HCEC 1CT (cell line): Measurements from ENCODE around the gene ADAD2.

ENCODE experiments used
- DNase-seq: peaks from one replicate; pipeline ENCODE4 v3.0.0-alpha.2; 2017

The ADAD2 gene

DNA sequence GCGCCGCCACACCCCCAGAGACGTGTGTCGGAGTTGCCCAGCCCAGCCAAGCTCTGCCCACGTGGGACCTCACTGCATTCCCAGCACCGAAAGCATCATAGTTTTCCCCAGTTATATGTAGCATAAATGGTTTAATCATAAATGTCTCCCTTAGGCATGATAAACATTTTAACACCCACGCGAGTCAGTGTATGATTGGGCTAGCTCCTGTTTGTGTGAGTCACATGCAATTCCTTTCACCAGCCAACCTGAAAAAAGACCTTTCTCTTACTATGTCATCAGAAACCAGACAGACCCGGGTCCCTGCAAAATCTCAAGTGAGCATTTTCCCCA, 13.2 kb upstream of the ADAD2 start:
- peak; percentile 32 for DNase-seq

DNA sequence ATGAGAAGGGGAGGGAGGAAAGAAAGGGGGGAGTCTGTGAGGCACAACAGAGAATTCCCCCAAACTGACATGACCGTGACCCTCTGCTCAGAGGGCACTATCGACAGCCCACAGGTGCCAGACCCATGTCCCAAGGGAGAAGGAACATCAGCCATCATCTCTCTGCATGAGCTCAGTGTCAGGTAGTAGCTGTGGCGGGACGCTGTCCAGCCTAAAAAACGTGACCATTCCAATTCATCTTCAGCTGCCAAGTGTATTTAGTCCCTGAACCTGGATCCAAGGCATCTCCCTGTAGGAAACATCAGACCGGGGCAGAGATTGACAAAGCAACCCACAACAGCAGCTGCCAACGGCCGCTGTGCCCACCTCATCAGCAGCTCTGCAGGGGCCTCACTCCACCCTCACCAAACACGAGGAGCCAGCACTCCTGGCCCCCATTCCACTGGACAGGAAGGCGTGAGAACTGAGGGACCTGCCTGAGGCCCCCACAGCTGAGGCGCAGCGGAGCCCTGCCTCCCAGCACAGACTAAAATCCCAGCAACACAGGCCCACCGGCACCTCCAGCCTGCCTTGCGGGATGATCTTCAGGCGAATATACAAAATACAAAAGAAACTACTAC, 12.7 kb upstream of the ADAD2 start:
- DNase-seq, result no peak

DNA sequence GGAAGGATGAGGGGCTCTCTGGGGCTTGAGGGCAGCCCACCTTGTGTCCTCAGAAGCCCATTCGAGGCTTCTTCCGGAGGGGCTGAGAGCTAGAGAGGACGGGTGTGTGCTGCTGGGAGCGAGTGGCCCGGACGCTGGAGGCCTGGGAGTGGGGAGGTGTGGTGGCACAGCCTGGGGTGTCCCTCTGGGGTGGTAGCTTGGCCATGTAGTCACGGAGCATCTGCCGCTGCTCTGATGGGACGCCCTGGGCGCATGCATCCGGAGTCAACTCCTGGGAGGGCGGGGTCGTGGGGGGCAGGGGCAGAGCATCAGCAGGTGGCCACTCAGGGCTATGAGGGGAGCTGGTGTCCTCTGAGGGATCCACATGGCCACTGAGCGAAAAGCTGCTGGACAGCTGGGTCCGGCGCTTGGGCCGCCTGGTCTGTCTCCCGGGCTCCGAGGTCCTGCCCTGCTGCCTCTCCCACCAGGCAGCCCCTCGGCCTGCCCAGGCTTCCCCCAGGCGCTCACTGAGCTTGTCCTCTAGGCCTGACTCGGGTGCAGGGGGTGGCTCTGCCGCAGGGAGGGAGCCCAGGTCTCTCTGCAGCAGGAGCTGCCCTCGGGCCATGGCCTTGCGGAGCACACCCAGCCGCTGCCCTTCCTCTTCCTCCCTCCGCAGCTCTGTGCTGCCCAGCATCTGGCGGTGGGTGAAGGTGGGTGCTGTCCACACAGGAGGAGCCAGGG, 11.9 kb upstream of the ADAD2 start:
- DNase-seq, result no peak

DNA sequence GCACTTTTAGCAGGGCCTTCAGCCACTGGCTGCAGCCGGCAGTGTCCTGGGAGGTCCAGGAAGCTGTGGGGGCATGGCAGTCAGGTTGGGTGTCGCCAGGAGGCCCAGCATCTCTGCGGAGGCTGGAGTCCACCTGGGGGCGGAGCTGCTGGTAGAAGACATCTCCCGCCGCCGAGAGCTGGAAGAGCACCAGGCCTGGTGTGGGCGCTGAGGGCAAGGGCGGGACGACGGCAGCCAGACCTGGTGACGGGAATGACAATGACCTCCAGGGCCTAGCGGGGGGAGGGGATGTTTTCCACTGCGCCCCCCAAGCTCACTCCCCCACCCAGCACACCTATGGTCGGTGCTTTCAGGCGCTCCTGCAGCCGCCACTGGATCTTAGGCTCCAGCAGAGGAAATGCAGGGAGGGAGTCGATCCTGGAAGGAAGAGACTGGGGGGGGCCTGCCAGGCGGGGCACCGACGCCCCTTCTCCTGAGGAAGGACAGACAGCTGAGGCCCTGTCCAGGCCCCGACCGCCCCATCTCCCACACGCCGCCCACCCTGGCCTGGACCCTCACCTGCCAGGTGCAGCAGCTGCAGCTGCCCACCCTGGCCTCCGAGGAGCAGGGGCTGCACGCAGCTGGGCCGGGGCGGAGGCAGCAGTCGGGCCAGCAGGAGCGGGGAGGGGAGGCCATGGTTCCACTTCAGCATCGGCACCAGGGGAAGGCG, 11.2 kb upstream of the ADAD2 start:
- DNase-seq, result no peak

DNA sequence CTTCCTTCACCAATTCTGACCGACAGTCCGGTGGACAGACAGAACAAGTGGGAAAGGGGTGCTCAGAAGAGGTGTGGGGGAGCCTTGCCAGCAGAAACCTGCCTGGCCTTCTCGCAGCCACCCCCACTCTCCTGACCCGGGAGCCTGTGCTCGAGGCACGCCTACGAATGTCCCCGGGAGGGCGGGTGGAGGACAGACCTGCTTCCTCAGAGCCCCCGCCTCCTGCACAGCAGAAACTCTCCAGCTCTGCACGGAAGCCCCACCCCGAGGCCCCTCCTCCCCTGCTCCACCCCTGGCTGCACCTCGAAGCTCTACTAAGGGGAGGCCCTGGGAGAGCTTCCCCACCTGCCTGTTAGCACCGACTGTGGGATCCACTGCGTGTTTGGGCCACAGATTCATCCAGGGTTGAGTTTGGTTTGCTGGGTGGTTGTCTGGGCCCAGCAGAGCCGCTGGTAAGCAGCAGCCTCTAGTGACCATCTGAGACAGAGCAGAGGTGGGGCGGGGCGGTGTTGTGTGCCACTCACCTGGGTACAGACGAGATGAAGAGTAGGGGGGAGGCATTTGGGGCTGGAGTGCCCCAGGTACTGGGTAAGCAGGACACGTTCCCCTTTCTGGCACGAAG, 10.3 kb upstream of the ADAD2 start:
- no peak for DNase-seq

DNA sequence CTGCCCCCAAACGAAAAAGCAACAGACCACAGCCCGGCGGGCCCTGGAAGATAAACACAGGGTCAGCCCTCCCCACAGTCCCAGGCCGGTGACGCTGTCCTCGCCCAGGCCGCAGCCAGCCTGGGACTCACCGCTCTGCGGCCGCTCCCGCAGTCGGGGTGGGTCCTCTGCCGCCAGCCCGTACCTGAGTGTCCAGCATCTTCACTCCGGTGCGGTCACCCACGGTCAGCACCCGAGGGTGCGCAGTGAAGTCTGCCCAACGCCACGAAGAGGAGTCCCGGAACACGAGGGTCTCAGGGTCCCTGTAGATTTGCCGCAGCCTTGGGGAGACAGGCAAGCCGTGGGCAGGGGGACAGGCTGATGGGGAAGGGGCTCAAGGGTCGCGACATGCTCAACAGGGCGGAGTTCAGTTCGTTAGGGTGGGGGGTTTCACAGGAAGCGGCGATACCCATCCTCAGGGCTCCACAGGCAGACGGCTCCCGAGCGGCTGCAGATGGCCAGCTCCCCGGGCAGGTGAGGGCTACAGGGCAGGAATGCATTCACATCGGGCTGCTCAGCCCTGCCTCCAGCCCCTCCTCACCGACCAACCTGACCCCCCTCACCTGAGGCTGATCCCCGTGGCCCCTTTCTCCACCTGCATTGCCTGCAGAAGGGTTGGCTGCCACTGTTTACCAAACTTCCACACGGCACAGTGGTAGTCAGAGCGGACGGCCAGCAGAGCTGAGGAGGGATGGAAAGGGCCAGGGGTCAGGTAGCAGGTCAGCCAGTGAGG, 9.6 kb upstream of the ADAD2 start:
- no peak for DNase-seq

DNA sequence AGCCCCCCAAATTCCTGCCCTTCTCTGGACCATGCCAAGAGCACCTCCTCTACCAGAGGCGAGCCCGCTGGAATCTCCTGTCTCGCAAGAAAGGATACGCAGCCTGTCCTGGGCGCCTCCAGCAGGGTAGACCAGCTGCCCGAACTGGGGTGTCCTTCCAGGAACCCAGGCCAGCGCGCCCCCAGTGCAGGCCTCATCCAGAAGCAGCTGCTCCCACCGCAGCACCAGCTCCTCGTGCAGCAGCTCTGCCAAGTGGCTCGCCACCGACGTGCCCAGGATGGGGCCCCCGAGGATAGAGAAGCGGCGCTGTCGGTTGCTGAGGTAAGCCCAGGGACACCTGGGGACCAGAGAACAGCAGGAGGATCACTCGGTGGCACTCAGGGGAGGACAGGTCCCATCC, 8.9 kb upstream of the ADAD2 start:
- no peak for DNase-seq

DNA sequence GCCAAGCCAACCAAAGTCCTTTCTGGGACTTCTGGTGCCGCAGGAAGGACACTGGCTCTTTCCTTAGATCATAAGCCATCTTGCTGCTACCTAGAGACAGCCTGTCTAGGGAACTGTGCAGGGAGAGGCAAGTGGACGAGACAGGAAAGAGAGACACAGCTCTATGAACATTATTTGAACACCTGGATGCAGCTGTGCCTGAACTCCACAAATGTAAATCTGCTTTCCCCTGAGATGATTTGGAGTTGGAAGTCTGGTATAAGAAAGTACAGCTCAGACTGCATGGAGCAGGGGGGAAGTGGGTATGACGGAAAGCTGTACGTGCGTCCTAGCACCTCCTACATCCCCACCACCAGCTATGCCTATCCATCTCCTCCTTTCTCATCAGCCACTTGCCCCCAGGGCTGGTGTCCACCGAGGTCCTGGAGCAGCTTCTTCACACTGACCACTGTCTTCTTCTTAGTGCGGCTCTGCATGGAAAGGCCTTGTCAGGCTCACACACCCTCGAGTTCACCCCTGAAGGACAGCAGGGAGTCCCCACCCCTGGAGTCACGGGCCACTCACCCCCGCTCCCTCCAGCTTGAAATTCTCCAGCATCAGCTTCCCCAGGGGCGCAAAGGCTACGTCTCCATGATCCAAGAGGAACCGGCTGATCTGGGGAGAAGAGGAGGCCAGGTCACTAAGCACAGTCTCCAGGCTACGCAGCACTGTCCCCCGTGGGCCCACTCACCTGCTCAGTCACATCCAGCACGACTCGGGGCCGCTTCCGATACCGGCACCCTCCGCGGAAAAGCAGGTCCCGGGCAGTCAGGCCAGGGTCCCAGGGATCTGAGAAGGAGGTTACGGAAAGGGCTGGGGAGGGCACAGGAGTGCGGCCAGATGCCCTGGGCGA, 8.0 kb upstream of the ADAD2 start:
- no peak for DNase-seq

DNA sequence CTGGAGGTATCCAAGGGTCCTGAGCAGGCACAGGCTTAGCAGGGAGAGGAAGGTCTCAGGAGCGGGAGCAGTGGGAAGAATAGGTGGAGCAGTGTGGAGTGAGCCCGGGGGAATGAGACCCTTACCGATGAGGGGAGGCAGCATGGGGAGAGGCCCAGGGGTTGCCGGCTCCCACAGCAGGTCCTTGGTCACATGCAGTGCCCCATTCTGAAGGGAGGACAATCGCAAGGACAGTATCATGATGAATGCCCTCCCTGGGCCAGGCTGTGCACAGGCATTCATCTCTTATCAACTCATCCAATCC, 7.4 kb upstream of the ADAD2 start:
- no peak for DNase-seq

DNA sequence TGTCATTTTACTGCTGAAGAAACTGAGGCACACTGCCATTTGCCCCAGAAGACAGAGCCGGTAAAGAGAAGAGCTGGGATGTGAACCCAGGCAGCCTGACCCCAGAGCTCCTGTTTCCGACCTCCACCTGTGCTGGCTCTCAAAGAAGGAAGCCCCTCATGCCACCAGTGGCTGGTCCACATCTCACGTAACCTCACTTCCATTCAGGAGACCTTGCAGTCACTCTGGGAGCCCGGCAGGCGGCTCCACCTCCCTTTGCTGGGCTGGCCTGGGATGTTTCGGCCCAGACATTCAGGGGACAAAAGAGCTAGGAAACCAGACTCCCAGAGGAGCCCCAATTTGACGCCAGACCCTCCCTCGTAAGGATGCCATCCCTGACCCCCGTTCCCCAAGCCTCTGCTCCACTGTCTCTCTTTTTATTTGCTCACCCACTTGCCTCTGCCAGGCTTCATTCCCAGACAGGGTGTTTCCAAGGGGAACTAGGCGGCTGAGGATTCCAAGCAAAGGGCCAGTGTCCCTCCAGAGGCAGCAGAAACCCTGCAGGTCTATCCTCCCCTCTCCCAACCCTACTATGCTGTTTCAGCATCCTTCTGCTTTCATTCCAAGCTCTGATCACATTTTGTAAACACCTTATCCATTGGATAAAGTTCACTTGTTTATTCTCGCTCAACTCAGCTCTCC, 6.9 kb upstream of the ADAD2 start:
- DNase-seq, result no peak

DNA sequence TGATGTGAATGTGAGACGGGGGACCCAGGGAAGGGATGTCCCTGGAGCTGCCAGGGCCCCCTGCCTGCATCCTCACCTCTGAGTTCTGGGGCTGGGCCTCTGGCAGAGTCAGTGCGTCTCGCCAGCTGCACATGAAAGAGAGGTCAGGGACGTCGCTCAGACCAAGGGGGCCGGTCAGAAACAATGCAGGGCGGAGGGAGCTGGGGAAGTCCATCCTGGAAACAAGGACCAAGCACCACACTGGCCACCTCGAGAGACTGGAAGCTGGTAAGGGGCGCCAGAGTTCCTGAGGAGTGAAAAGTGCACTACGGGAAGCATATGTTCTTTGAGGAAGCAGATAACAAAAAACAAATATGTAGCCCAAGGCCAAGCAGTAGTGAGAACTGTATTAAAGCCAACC, 6.2 kb upstream of the ADAD2 start:
- no peak for DNase-seq

DNA sequence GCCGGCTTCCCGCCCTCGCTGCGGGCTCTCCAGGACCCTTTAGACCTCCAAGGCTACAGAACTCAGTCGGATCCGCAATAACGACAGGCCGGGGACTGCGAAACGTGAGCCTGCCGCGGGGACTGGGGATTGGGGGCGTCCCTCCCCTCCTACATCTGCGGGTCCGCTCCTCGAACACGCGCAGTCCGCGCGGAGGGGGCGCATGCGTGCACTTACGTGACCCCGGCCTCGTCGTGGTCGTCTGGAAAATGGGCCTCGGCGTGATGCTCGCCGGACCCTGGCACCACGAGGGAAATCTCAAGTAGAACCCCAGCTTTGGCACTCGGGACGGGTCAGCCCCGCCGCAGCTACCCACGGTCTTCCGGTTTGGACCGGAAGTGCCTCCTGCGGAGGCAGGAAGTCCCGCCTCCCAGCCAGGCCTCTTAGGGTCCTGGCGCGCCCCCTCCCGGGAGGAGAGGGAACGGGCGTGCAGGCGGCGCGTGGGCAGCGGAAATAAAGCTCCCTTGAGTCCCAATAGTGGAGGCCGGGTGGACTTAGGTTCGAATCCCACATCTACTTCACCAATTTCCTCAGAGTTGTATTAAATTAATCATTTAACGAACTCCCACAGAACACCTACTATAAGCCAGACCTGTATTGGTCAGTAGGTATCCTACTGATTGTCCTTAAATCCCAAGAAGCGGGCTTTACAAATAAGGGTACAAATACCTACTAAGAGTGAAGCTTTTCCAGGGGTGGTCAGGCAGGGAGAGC, 4.1 kb upstream of the ADAD2 start, which contains the start of gene TAF1C:
Gene TAF1C (minus strand): TSS at position 373 of the 753 bp plus-strand sequence. CDS start 2,069 bp downstream, outside the sequence.
- DNase-seq, result peak; percentile 86

DNA sequence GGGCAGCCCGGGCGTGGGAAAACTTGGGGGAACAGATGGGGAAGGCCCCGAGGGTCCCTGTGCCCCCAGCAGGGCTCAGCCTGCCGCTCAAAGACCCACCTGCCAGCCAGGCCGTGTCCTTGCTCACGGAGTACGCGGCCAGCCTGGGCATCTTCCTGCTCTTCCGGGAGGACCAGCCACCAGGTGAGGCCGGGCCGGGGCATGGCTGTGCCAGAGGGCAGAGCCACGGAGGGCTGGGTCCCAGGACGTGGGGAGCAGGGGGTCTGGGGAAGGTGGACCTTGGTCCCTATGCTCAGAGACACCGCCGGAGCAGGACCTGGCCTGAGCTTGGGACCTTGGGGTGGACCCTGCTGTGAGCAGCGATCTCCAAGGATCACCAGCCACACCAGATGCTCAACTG, 509 bp downstream of the ADAD2 start:
- no peak for DNase-seq

DNA sequence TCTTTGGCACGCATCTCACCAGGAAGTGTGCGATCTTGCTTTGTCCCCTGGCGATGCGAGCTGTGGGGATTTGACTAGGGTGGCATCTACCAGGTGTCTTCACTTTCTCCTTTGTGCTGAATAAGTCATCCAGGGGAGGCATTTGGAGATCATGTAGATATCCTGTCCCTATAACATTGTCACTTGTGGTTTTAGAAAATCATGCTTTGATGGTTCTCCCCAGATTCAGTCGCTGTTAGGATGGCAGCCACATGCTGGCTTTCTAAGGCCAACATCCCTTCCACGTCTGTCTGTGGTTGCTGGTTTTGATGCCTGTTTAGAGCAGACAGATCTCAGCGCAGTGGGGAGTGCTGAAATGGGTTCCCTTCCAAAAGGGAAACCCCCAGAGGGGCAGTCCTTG, 2.5 kb downstream of the ADAD2 start:
- no peak for DNase-seq

DNA sequence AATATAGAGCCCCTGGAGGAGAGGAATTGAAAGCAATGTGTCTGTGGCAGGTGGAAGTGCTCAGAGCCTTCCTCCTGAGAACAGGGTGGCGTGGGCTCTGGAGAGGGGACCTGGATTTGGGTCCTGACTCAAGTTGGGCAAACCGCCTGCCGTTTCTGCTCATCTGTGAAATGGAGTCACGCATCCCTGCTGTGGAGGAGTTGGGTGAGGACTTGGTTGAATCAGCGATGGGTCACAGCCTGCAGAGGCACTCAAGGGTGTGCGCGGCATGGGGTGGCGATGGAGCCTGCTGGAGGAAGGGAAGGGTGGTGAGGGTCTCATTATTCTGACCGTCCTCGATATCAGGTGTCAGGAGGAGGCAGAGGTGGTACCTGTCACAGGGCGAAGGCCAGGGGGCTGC, 3.1 kb downstream of the ADAD2 start:
- no peak for DNase-seq

DNA sequence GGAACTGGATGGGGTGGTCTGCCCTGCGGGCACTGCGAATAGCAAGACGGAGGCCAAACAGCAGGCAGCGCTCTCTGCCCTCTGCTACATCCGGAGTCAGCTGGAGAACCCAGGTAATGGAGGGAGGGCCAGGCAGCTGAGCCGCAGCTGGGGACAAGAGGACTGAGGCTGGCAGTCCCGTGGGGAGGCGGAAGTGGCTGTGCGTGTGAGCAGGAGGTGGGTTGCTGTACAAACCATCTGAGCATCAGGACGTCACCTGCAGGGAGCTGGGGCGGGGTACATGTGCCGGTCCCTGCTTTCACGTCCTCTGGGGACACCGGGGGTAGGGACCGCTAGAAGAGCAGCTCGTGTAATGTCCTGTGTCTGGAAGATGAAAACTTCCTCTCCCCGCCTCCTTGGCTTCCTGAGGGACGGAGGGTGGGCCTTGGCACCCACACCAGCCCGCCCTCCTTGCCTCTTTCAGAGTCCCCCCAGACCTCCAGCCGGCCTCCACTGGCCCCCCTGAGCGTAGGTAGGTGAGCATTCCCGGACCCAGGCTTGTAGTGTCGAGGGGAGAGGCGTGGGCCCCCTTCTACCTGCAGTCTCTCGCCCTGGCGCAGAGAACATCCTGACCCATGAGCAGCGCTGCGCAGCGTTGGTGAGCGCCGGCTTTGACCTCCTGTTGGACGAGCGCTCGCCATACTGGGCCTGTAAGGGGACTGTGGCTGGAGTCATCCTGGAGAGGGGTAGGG, 3.7 kb downstream of the ADAD2 start:
- DNase-seq, result no peak

DNA sequence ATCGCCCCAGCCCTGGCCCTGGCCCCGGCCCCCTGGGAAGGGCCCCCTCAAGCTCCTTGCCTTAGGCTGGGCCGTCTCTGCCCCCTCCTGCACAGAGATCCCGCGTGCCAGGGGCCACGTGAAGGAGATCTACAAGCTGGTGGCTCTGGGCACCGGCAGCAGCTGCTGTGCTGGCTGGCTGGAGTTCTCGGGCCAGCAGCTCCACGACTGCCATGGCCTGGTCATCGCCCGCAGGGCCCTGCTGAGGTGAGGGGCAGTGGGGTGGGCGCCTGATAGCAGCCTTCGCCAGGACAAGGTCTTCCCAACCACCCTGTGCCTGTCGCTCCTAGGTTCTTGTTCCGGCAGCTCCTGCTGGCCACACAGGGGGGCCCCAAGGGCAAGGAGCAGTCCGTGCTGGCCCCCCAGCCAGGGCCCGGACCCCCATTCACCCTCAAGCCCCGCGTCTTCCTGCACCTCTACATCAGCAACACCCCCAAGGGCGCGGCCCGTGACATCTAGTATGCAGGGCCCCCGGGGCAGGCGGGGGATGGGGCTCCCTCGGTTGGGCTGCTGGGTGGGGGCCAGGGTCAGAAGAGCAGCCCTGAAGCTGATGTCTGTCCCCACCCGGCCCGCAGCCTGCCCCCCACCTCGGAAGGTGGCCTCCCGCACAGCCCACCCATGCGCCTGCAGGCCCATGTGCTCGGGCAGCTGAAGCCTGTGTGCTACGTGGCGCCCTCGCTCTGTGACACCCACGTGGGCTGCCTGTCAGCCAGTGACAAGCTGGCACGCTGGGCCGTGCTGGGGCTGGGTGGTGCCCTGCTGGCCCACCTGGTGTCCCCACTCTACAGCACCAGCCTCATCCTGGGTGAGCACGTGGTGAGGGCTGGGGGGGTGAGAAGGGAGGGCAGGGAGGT, 4.5 kb downstream of the ADAD2 start:
- DNase-seq, result no peak

DNA sequence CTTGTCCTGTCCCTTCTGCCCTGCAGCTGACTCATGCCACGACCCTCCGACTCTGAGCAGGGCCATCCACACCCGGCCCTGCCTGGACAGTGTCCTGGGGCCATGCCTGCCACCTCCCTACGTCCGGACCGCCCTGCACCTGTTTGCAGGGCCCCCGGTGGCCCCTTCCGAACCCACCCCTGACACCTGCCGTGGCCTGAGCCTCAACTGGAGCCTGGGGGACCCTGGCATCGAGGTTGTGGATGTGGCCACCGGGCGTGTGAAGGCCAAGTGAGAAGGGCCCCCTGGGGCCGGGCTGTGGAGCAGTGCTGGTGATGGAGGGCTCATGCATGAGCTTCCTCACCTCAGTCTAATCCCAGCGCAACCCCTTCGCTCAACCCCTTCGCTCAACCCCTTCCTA, 5.1 kb downstream of the ADAD2 start:
- DNase-seq, result no peak
